ENCODE data around the gene PDCD1.
A peak's percentile ranks its signal among the peaks of the same experiment; 100 is the strongest.

DNA sequence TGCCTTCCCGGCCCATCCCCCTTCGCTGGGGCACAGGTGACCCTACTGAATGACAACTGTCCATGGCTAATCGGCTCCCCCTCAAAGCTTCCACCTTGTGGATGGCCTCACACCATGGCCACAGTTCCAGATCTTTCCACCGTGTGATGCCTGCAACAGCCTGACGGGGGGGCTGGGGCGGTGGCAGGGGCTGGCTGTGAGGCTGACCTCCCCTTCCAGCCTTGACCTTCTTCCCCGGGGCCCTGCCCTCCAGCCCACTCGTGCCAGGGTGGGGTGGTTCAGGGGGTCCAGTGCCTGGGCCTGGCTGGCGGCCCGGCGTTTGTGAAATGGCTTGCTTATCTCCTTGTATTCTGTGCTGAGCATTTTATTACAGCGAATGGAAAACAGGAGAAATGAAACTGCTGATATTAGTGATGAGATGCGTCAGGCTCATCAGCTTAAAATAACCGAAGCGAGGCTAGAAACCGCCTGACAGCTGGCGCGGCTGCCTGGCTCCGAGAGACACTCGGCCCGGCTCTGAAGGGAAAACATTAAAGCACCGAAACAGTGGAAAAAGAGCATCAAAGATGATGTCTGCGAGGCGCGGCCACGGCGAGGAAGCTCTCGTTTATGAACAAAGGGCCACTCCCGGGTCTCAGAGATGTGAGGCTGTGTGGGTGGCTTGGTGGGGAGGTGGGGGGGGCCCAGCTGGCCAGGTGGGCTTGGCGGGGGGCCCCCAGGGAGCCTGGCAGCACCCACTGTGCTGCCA, 916 bp upstream of the PDCD1 start:
- TF ChIP-seq, protein P1, sequence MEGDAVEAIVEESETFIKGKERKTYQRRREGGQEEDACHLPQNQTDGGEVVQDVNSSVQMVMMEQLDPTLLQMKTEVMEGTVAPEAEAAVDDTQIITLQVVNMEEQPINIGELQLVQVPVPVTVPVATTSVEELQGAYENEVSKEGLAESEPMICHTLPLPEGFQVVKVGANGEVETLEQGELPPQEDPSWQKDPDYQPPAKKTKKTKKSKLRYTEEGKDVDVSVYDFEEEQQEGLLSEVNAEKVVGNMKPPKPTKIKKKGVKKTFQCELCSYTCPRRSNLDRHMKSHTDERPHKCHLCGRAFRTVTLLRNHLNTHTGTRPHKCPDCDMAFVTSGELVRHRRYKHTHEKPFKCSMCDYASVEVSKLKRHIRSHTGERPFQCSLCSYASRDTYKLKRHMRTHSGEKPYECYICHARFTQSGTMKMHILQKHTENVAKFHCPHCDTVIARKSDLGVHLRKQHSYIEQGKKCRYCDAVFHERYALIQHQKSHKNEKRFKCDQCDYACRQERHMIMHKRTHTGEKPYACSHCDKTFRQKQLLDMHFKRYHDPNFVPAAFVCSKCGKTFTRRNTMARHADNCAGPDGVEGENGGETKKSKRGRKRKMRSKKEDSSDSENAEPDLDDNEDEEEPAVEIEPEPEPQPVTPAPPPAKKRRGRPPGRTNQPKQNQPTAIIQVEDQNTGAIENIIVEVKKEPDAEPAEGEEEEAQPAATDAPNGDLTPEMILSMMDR (optimal IDR thresholded peaks at IDR 0.05 in 1 of 3, IDR thresholded peaks at IDR 0.05 in 1 of 3, conservative IDR thresholded peaks at IDR 0.05 in 1 of 3; ENCODE audit: extremely low read depth in 1 of 3, insufficient read depth in 2 of 3, low read length in 3 of 3), result peak in 2 of 3 experiments; percentile 11 to 28
- TF ChIP-seq EZH2 (IDR thresholded peaks at IDR 0.05; ENCODE audit: low read length), result no peak

Data from keratinocyte (primary cell).